Loucy (cell line): ENCODE measurements around the gene TIMM17B.
A peak's percentile ranks its signal among the peaks of the same experiment; 100 is the strongest.

ENCODE experiments used
- H2AFZ ChIP-seq: fragments of 200-600 bp; sonication (generic); 2 replicates; pipeline ENCODE4 v1.6.0; 2016; ENCODE audit warnings: antibody characterized with exemption, mild to moderate bottlenecking, low read length, moderate library complexity
- H3F3A ChIP-seq: fragments of 200-600 bp; 2 replicates; pipeline ENCODE4 v1.6.0; 2016; ENCODE audit warnings: antibody characterized with exemption, low read depth, mild to moderate bottlenecking
- H3K27me3 ChIP-seq: fragments of 200-600 bp; sonication (generic); 2 replicates; pipeline ENCODE4 v1.6.1; 2014; ENCODE audit warnings: low read length, mild to moderate bottlenecking; ENCODE audit not compliant: insufficient read depth, poor library complexity, severe bottlenecking
- H3K36me3 ChIP-seq: fragments of 200-600 bp; sonication (generic); 2 replicates; pipeline ENCODE4 v1.6.1; 2016; ENCODE audit warnings: low read length; ENCODE audit not compliant: insufficient read depth
- H3K4me1 ChIP-seq: fragments of 200-600 bp; sonication (generic); 2 replicates; pipeline ENCODE4 v1.5.1; 2014; ENCODE audit warnings: low read length, mild to moderate bottlenecking; ENCODE audit not compliant: insufficient read depth, poor library complexity, severe bottlenecking
- H3K4me2 ChIP-seq: fragments of 200-600 bp; sonication (generic); 2 replicates; pipeline ENCODE4 v1.6.0; 2014; ENCODE audit warnings: antibody characterized with exemption, low read length, low read depth, mild to moderate bottlenecking; ENCODE audit not compliant: poor library complexity, severe bottlenecking
- H3K4me3 ChIP-seq: fragments of 200-600 bp; sonication (generic); 2 replicates; pipeline ENCODE4 v1.5.1; 2014; ENCODE audit warnings: low read length, mild to moderate bottlenecking, mixed read lengths; ENCODE audit not compliant: poor library complexity, severe bottlenecking
- H3K79me2 ChIP-seq: fragments of 200-600 bp; sonication (generic); 2 replicates; pipeline ENCODE4 v1.6.1; 2014; ENCODE audit warnings: low read length; ENCODE audit not compliant: insufficient read depth
- H3K9ac ChIP-seq: fragments of 200-600 bp; sonication (generic); 2 replicates; pipeline ENCODE4 v1.6.0; 2014; ENCODE audit warnings: mild to moderate bottlenecking, low read depth, low read length, moderate library complexity; ENCODE audit not compliant: poor library complexity, severe bottlenecking
- H3K9me2 ChIP-seq: fragments of 200-600 bp; sonication (generic); replicated peaks from 2 replicates; pipeline ENCODE4 v1.6.1; 2016; ENCODE audit warnings: low read depth, low read length, mixed read lengths
- H3K9me3 ChIP-seq: fragments of 200-600 bp; sonication (generic); 2 replicates; pipeline ENCODE4 v1.6.1; 2014; ENCODE audit warnings: mild to moderate bottlenecking, antibody characterized with exemption, low read length, low read depth; ENCODE audit not compliant: insufficient read depth
- H4K20me1 ChIP-seq: fragments of 200-600 bp; sonication (generic); 2 replicates; pipeline ENCODE4 v1.6.0; 2014; ENCODE audit warnings: antibody characterized with exemption, low read length, mild to moderate bottlenecking; ENCODE audit not compliant: insufficient read depth, poor library complexity, severe bottlenecking
- EZH2phosphoT487 ChIP-seq: fragments of 200-600 bp; IDR thresholded peaks from 2 replicates; pipeline ENCODE4 v1.6.1; 2018; ENCODE audit warnings: antibody characterized with exemption, mild to moderate bottlenecking, moderate library complexity, borderline replicate concordance
- TF ChIP-seq, protein P1 (sequence below): fragments of 200-600 bp; sonication (generic); conservative IDR thresholded peaks from 2 replicates; pipeline ENCODE4 v1.5.1; 2014; ENCODE audit warnings: mild to moderate bottlenecking, antibody characterized with exemption, low read length

Gene TIMM17B

DNA sequence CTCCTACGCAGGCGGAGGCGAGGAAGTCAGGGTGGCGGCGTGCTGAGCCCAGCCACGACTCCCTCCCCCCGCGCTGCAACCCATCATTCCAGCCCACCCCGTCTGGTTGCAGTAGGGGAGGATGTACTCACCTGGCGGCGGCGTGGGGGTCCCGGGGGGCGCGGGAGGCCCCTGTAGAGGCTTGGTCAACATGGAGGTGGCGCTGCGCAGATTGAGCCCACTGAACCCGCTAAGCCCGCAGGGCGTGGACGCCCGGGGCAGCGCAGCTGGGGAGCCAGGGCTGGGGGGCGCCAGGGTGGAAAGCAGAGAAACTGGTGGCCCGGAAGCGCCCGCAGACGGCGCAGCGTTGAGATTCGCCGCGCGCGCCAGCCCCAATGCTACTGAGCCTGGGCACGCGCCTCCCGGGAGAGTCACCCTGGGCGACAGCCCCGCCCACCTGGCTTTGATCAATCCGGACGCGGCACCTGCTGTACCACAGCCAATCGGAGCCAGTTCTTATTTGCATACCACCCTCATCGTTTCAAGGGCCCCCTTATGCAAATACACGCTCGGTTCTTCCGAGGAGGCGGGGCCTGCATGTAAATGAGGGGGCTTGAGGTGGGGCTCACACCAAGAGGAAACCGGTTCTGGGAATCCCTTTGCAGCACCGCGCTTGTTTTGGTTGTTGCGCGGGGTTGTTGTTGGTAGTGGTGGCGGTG lies 21.2 kb upstream of the TIMM17B start, which contains the start of gene PIM2:
Gene PIM2 (minus strand): TSS at position 382 of the 698 bp plus-strand sequence. CDS start 190 bp downstream, at position 192.
- H2AFZ ChIP-seq: no peak within 1 kb of the TSS
- H3K4me1 ChIP-seq: peaks cover 11% of the 10 kb centered on the region
- H3K9me3 ChIP-seq: no peaks in the 10 kb centered on the region
- H4K20me1 ChIP-seq: peaks cover 5% of the 10 kb centered on the region
- H3F3A ChIP-seq: no peaks in the 10 kb centered on the region
- H3K36me3 ChIP-seq: peaks cover 14% of the 10 kb centered on the region; the same call in 1 of the 2 replicates
- no peaks in the 10 kb centered on the region for H3K27me3 ChIP-seq
- peak within 1 kb of the TSS; percentile 83 for H3K4me3 ChIP-seq
- H3K9me2 ChIP-seq: no peaks in the 10 kb centered on the region
- peaks cover 11% of the 10 kb centered on the region; the same call in 1 of the 2 replicates for H3K79me2 ChIP-seq
- H3K4me2 ChIP-seq: peak within 1 kb of the TSS; percentile 95
- H3K9ac ChIP-seq: peak within 1 kb of the TSS; percentile 90
- TF ChIP-seq EZH2phosphoT487: no peak
- TF ChIP-seq, protein P1, sequence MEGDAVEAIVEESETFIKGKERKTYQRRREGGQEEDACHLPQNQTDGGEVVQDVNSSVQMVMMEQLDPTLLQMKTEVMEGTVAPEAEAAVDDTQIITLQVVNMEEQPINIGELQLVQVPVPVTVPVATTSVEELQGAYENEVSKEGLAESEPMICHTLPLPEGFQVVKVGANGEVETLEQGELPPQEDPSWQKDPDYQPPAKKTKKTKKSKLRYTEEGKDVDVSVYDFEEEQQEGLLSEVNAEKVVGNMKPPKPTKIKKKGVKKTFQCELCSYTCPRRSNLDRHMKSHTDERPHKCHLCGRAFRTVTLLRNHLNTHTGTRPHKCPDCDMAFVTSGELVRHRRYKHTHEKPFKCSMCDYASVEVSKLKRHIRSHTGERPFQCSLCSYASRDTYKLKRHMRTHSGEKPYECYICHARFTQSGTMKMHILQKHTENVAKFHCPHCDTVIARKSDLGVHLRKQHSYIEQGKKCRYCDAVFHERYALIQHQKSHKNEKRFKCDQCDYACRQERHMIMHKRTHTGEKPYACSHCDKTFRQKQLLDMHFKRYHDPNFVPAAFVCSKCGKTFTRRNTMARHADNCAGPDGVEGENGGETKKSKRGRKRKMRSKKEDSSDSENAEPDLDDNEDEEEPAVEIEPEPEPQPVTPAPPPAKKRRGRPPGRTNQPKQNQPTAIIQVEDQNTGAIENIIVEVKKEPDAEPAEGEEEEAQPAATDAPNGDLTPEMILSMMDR: no peak

DNA sequence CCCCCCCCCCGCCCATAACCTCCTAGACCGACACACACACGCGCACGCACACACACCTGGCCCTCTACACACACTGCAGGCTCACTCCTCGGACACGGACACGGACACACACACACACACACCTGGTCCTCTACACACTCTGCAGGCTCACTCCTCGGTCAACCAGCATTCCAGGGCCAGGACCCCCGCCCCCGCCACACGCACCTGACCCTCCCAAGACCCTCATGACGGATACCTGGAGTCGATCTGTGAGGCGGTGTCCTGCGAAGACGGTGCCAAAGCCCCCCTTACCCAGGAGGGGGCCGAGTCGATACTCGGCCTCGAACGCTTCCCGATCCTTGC lies 20.7 kb upstream of the TIMM17B start:
- no peaks in the 10 kb centered on the region for H3K9me3 ChIP-seq
- no peaks in the 10 kb centered on the region for H3K27me3 ChIP-seq
- H3K9ac ChIP-seq: peak overlapping the region; percentile 90
- H3F3A ChIP-seq: no peaks in the 10 kb centered on the region
- H3K4me3 ChIP-seq: peak overlapping the region; percentile 83
- peaks cover 11% of the 10 kb centered on the region for H3K4me1 ChIP-seq
- H3K9me2 ChIP-seq: no peaks in the 10 kb centered on the region
- H3K79me2 ChIP-seq: peaks cover 11% of the 10 kb centered on the region; the same call in 1 of the 2 replicates
- H4K20me1 ChIP-seq: peaks cover 5% of the 10 kb centered on the region
- TF ChIP-seq EZH2phosphoT487: no peak
- TF ChIP-seq, protein P1: no peak
- H2AFZ ChIP-seq: no peak overlapping the region
- H3K36me3 ChIP-seq: peaks cover 12% of the 10 kb centered on the region; the same call in 1 of the 2 replicates
- H3K4me2 ChIP-seq: peak overlapping the region; percentile 95

DNA sequence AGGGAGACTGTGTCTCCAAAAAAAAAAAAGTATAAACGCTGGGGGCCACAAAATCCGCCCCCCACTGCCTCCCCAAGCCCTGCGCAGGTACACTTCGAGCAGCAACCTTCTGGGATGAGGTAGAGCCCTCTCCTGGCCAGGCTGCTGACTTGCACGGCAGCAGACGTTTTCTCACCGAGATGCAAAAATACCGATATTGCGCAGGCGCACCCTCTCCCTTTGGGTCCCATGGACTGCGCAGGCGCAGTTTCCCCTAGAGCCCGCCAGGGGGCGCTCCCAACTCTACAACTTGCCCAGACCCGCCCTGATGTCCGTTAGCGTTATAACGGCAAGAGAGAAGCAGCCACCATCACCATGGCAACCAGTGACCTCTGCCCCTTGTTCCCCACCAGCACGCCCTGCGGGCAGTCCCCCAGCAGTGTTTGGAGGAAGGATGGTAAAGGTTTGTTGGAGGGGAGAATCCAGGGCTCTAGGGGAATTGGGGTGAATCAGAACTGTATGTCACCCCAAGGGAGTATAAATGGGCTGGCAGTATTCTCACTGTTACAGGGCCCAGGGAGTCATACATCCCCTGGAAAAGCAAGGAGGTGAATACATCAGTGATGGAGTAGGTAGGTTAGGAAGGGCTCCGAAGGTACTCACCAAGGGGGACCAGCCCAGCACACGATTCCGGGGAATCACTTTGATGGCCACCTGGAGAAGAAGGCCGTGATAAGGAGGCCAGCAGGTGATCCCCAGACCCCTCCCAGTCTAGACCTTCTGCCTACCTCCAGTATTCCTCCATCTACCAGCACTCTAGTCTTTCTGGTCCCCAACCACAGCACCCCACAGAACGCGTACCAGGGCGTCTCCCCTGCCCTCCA lies 19.8 kb upstream of the TIMM17B start:
- TF ChIP-seq, protein P1: peak; percentile 77
- TF ChIP-seq EZH2phosphoT487: no peak
- no peaks in the 10 kb centered on the region for H3K9me3 ChIP-seq
- H3K4me1 ChIP-seq: peaks cover 11% of the 10 kb centered on the region

More for the DNA sequence above, 19.8 kb upstream of the TIMM17B start:
- peak overlapping the region; percentile 95 for H3K4me2 ChIP-seq
- peak overlapping the region; percentile 83 for H3K4me3 ChIP-seq
- H3K36me3 ChIP-seq: peaks cover 10% of the 10 kb centered on the region; the same call in 1 of the 2 replicates
- peaks cover 5% of the 10 kb centered on the region for H4K20me1 ChIP-seq
- peak overlapping the region; percentile 90 for H3K9ac ChIP-seq
- H2AFZ ChIP-seq: no peak overlapping the region
- no peaks in the 10 kb centered on the region for H3K9me2 ChIP-seq
- no peaks in the 10 kb centered on the region for H3K27me3 ChIP-seq
- no peaks in the 10 kb centered on the region for H3F3A ChIP-seq
- H3K79me2 ChIP-seq: peaks cover 11% of the 10 kb centered on the region; the same call in 1 of the 2 replicates
